IgD-negative memory B cell (primary cell): ENCODE results near the gene TNRC6A. TPM values are rescaled to one million over a fixed set of nuclear protein-coding genes. Genes with fewer than 3 reads are reported as not detected.

Experiments
- H3K27ac Mint-ChIP-seq, 3 donors: one replicate each; pipeline ENCODE4 v1.8.0; 2020 to 2022; ENCODE audit warnings: mild to moderate bottlenecking in 3 of 3, mixed read lengths in 3 of 3, moderate library complexity in 1 of 3
- H3K27me3 Mint-ChIP-seq: one replicate; pipeline ENCODE4 v1.8.0; 2021; ENCODE audit warnings: mixed read lengths
- H3K36me3 Mint-ChIP-seq: one replicate; pipeline ENCODE4 v1.8.0; 2020; ENCODE audit warnings: mild to moderate bottlenecking, mixed read lengths
- H3K4me1 Mint-ChIP-seq, 3 donors: one replicate each; pipeline ENCODE4 v1.8.0; 2020 to 2022; ENCODE audit warnings: mixed read lengths in 3 of 3, mild to moderate bottlenecking in 1 of 3
- H3K4me3 Mint-ChIP-seq, 4 donors: one replicate each; pipeline ENCODE4 v1.8.0; 2020 to 2022; ENCODE audit warnings: mild to moderate bottlenecking in 4 of 4, mixed read lengths in 4 of 4, moderate library complexity in 3 of 4
- H3K9me3 Mint-ChIP-seq, 3 donors: one replicate each; pipeline ENCODE4 v1.8.0; 2020 to 2021; ENCODE audit warnings: mixed read lengths in 3 of 3, mild to moderate bottlenecking in 1 of 3
- polyA plus RNA-seq: library from polyadenylated mRNA; unstranded; fragments of 300-500 nt; fragmentation: Illumina TruSeq; gene quantifications from one replicate; pipeline ENCODE4 v1.2.3, GENCODE V29; 2021

Gene TNRC6A
- polyA plus RNA-seq, 1 donor from 2014 or later: 26.3 TPM

GRCh38 chr16:24863582-24864437 lies 134.4 kb downstream of the TNRC6A start:
- peaks cover 5% of the 10 kb centered on the region for H3K27me3 Mint-ChIP-seq

GRCh38 chr16:24869033-24869432 lies 139.6 kb downstream of the TNRC6A start:
- Mint-ChIP-seq H3K4me1 (peaks cover 0 to 2% (median 0%) of the 10 kb centered on the region in 3 donors), H3K9me3 (peaks cover 2 to 5% (median 4%) of the 10 kb centered on the region in 3 donors), H3K4me3 (no peak overlapping the region), H3K27ac (no peak overlapping the region), H3K36me3 (peaks cover 5% of the 10 kb centered on the region), H3K27me3 (no peaks in the 10 kb centered on the region)

More at GRCh38 chr16:24863582-24864437, 134.4 kb downstream of the TNRC6A start:
- H3K9me3 Mint-ChIP-seq: peaks cover 3 to 10% (median 10%) of the 10 kb centered on the region in 3 donors
- no peaks in the 10 kb centered on the region for H3K4me1 Mint-ChIP-seq
- H3K27ac Mint-ChIP-seq: peak overlapping the region in 1 of 3 donors; percentile 13
- H3K4me3 Mint-ChIP-seq: no peak overlapping the region
- H3K36me3 Mint-ChIP-seq: peaks cover 5% of the 10 kb centered on the region

GRCh38 chr16:24871891-24872290 lies 142.4 kb downstream of the TNRC6A start:
- Mint-ChIP-seq H3K4me3 (no peak overlapping the region), H3K9me3 (peaks cover 0 to 2% (median 0%) of the 10 kb centered on the region in 3 donors), H3K27ac (no peak overlapping the region), H3K4me1 (peaks cover 0 to 2% (median 0%) of the 10 kb centered on the region in 3 donors), H3K27me3 (peaks cover 10% of the 10 kb centered on the region), H3K36me3 (no peaks in the 10 kb centered on the region)

- Mint-ChIP-seq H3K27me3 (peaks cover 10% of the 10 kb centered on the region), H3K9me3 (peaks cover 0 to 2% (median 0%) of the 10 kb centered on the region in 3 donors), H3K4me3 (no peak overlapping the region), H3K36me3 (no peaks in the 10 kb centered on the region), H3K27ac (no peak overlapping the region), H3K4me1 (peaks cover 0 to 2% (median 0%) of the 10 kb centered on the region in 3 donors)
Observed at GRCh38 chr16:24873028-24873427, 143.6 kb downstream of the TNRC6A start.

GRCh38 chr16:24875466-24875865 lies 146.0 kb downstream of the TNRC6A start:
- H3K9me3 Mint-ChIP-seq: peaks cover 0 to 4% (median 2%) of the 10 kb centered on the region in 3 donors

More at GRCh38 chr16:24875466-24875865, 146.0 kb downstream of the TNRC6A start:
- peaks cover 10% of the 10 kb centered on the region for H3K27me3 Mint-ChIP-seq
- no peaks in the 10 kb centered on the region for H3K36me3 Mint-ChIP-seq
- H3K4me1 Mint-ChIP-seq: peaks cover 0 to 2% (median 0%) of the 10 kb centered on the region in 3 donors
- no peak overlapping the region for H3K27ac Mint-ChIP-seq
- no peak overlapping the region for H3K4me3 Mint-ChIP-seq

Other genes with a start within 250 kb of the TNRC6A start
- gene RBBP6, start 190.1 kb upstream of the TNRC6A start, polyA plus RNA-seq: 31.5 TPM
- 0.13 TPM for gene SLC5A11, start 116.3 kb downstream of the TNRC6A start, polyA plus RNA-seq